Endothelial cell of coronary artery (primary cell): ENCODE data around the gene IKZF1. TPM values are rescaled to one million over a fixed set of nuclear protein-coding genes. Genes with fewer than 3 reads are reported as not detected.

ENCODE experiments used
- total RNA-seq: library from RNA; depleted of rRNA; stranded (reverse); fragments of >200 nt; gene quantifications from 2 replicates; pipeline ENCODE4 v1.2.3, GENCODE V29; 2014

Gene IKZF1
- not detected in 2 replicates for total RNA-seq

GRCh38 chr7:50304129-50304910 lies at the start of gene IKZF1:
Gene IKZF1, plus strand, starts transcription at chr7:50304716. Its CDS starts 14,346 bp downstream, at chr7:50319062.

GRCh38 chr7:50449881-50450589 lies 145.5 kb downstream of the IKZF1 start, which contains the start of gene FIGNL1:
Gene FIGNL1, minus strand, starts transcription at chr7:50450350. Its CDS starts 3,063 bp downstream, at chr7:50447287.

Other genes starting within 250 kb of the IKZF1 start
- not detected in 2 replicates for gene ZPBP, start 211.5 kb upstream of the IKZF1 start, total RNA-seq
- gene FIGNL1, start 145.6 kb downstream of the IKZF1 start, total RNA-seq, result 18.7 and 29.9 TPM in 2 replicates